Measurements from ENCODE around the gene TMC7. TPM values are rescaled to one million over a fixed set of nuclear protein-coding genes. Genes with fewer than 3 reads are reported as not detected.

The TMC7 gene
- total and polyA plus RNA-seq, 2 of the 8 experiments (the other 6 are each of a cell fraction or from before 2014, with no cell fraction given), result 2.3 to 2.6 TPM

DNA sequence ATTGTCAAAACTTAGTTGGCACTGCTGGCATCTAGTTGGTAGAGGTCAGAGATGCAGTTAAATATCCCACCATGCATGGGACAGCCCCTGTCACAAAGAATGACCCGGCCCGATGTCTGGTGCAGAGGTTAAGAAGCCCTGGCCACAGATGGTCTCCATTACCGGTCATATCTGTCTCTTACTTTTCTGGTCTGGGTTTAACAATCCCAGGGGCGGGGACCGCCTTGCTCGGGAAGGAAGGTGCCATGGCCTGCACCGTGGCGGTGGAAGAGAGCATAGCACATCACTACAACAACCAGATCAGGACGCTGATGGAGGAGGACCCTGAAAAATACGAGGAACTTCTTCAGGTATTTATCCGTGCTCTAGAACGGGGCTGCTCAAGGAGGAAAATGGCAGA lies 91.8 kb downstream of the TMC7 start (continued):
- TF ChIP-seq TEAD4 (IDR thresholded peaks at IDR 0.05; ENCODE audit: low read depth, low read length), result no peak
- no peak for TF ChIP-seq RAD21 (IDR thresholded peaks at IDR 0.05 in 1 of 2, conservative IDR thresholded peaks at IDR 0.05 in 1 of 2; ENCODE audit: low read depth in 2 of 2, low read length in 2 of 2)
- no peak for TF ChIP-seq RNF2 (IDR thresholded peaks at IDR 0.05; ENCODE audit: borderline replicate concordance, low read depth, low read length, missing control alignments, poor library complexity, severe bottlenecking)
- no peak for TF ChIP-seq SUZ12 (IDR thresholded peaks at IDR 0.05; ENCODE audit: low read length)
- TF ChIP-seq KDM1A (IDR thresholded peaks at IDR 0.05; ENCODE audit: borderline replicate concordance, low read length), result no peak
- no peak for TF ChIP-seq YY1 (IDR thresholded peaks at IDR 0.05; ENCODE audit: low read depth, low read length)

All from H1 (cell line).